IMR-90 (cell line): ENCODE data around the gene TGFB1. TPM values are rescaled to one million over a fixed set of nuclear protein-coding genes. Genes with fewer than 3 reads are reported as not detected.
A peak's percentile ranks its signal among the peaks of the same experiment; 100 is the strongest.

ENCODE experiments used
- ATAC-seq: fragments of 200-7000 bp; cut with Tn5 transposase; 2 replicates; pipeline ENCODE4 v1.9.1; 2020; ENCODE audit warnings: low read depth, mild to moderate bottlenecking, moderate library complexity
- BruUV-seq: library from RNA; stranded (reverse); fragments of 400-500 nt; replicated peaks from 2 replicates; lab custom pipeline; 2021; lab: Mats Ljungman, UMichigan
- CTCF ChIA-PET: fragments of 300-600 bp; formaldehyde crosslinking; extraction: SDS; loops from one replicate; lab custom pipeline; 2021; ENCODE audit warnings: antibody characterized with exemption; lab: Yijun Ruan, JAX
- POLR2A ChIA-PET: fragments of 300-600 bp; sonication (Branson Sonifier 250); formaldehyde crosslinking; loops from one replicate; lab custom pipeline; 2022; ENCODE audit warnings: antibody characterized with exemption; ENCODE audit not compliant: unreplicated experiment; lab: Charles Lee
- DNase-seq: peaks from one replicate; pipeline ENCODE4 v3.0.0; 2013
- H2AFZ ChIP-seq: replicated peaks from 2 replicates; pipeline ENCODE3; 2013; ENCODE audit warnings: low read length, mild to moderate bottlenecking; ENCODE audit not compliant: poor library complexity
- H2AK5ac ChIP-seq: 2 replicates; pipeline ENCODE4 v1.6.1; 2013; ENCODE audit warnings: low read depth, low read length, inconsistent platforms
- H2AK9ac ChIP-seq: replicated peaks from 2 replicates; pipeline ENCODE3; 2013; ENCODE audit warnings: mild to moderate bottlenecking, low read depth, low read length, moderate library complexity; ENCODE audit not compliant: poor library complexity
- H2BK120ac ChIP-seq: 2 replicates; pipeline ENCODE4 v1.6.1; 2013; ENCODE audit warnings: low read depth, low read length, inconsistent platforms
- H2BK15ac ChIP-seq: 3 replicates; pipeline ENCODE4 v1.6.1; 2013; ENCODE audit warnings: low read depth, low read length, inconsistent platforms
- H2BK20ac ChIP-seq: 2 replicates; pipeline ENCODE4 v1.6.1; 2013; ENCODE audit warnings: low read depth, mild to moderate bottlenecking, inconsistent platforms, low read length, moderate library complexity
- H2BK5ac ChIP-seq: 2 replicates; pipeline ENCODE4 v1.6.1; 2013; ENCODE audit warnings: mild to moderate bottlenecking, low read depth, low read length, inconsistent platforms; ENCODE audit not compliant: poor library complexity, severe bottlenecking
- H3K14ac ChIP-seq: replicated peaks from 2 replicates; pipeline ENCODE4 v1.6.1; 2013; ENCODE audit warnings: low read depth, low read length, inconsistent platforms
- H3K18ac ChIP-seq: 2 replicates; pipeline ENCODE4 v1.6.1; 2013; ENCODE audit warnings: low read depth, low read length, control low read depth
- H3K23ac ChIP-seq: 2 replicates; pipeline ENCODE4 v1.6.1; 2013; ENCODE audit warnings: low read depth, low read length, inconsistent platforms
- H3K27ac ChIP-seq: 2 replicates; pipeline ENCODE4 v1.5.1; 2013; ENCODE audit warnings: mild to moderate bottlenecking, control low read depth, low read length; ENCODE audit not compliant: insufficient read depth
- H3K27me3 ChIP-seq: 2 replicates; pipeline ENCODE4 v1.6.1; 2013; ENCODE audit warnings: low read length; ENCODE audit not compliant: control insufficient read depth, insufficient read depth
- H3K36me3 ChIP-seq: 2 replicates; pipeline ENCODE4 v1.6.1; 2013; ENCODE audit warnings: low read length, mixed read lengths; ENCODE audit not compliant: control insufficient read depth, insufficient read depth
- H3K4ac ChIP-seq: 2 replicates; pipeline ENCODE4 v1.6.1; 2013; ENCODE audit warnings: low read depth, low read length, inconsistent platforms
- H3K4me1 ChIP-seq: 2 replicates; pipeline ENCODE4 v1.6.1; 2013; ENCODE audit warnings: low read length, mixed read lengths; ENCODE audit not compliant: control insufficient read depth, insufficient read depth
- H3K4me2 ChIP-seq: 2 replicates; pipeline ENCODE4 v1.6.1; 2013; ENCODE audit warnings: low read depth, mild to moderate bottlenecking, control low read depth, low read length, moderate library complexity
- H3K4me3 ChIP-seq: 2 replicates; pipeline ENCODE4 v1.5.1; 2013; ENCODE audit warnings: low read depth, mild to moderate bottlenecking, control low read depth, low read length, moderate library complexity; ENCODE audit not compliant: insufficient read depth
- H3K56ac ChIP-seq: 2 replicates; pipeline ENCODE4 v1.6.1; 2013; ENCODE audit warnings: low read length, inconsistent platforms; ENCODE audit not compliant: insufficient read depth; ENCODE audit errors: extremely low read depth
- H3K79me1 ChIP-seq, 2 experiments: 2 replicates each; pipeline ENCODE4 v1.6.1; 2013; ENCODE audit warnings: low read length in 2 of 2, inconsistent platforms in 1 of 2, low read depth in 1 of 2
- H3K9ac ChIP-seq: 2 replicates; pipeline ENCODE4 v1.6.1; 2013; ENCODE audit warnings: low read depth, low read length, control low read depth
- H3K9me1 ChIP-seq: 2 replicates; pipeline ENCODE4 v1.6.1; 2013; ENCODE audit warnings: low read length, inconsistent platforms; ENCODE audit not compliant: insufficient read depth
- H3K9me3 ChIP-seq: 2 replicates; pipeline ENCODE4 v1.6.1; 2013; ENCODE audit warnings: low read length; ENCODE audit not compliant: control insufficient read depth, insufficient read depth
- H4K20me1 ChIP-seq: 2 replicates; pipeline ENCODE4 v1.6.1; 2013; ENCODE audit warnings: low read length, inconsistent platforms; ENCODE audit not compliant: insufficient read depth
- H4K5ac ChIP-seq: 2 replicates; pipeline ENCODE4 v1.6.1; 2013; ENCODE audit warnings: mild to moderate bottlenecking, low read depth, low read length, control low read depth
- H4K8ac ChIP-seq, 2 experiments: 2 replicates each; pipeline ENCODE4 v1.6.1; 2013; ENCODE audit warnings: low read depth in 2 of 2, low read length in 2 of 2, control low read depth in 1 of 2, inconsistent platforms in 1 of 2
- H4K91ac ChIP-seq: 2 replicates; pipeline ENCODE4 v1.6.1; 2013; ENCODE audit warnings: low read depth, low read length, inconsistent platforms; ENCODE audit not compliant: insufficient read depth
- BHLHE40 ChIP-seq: fragments of 150-350 bp; IDR thresholded peaks from 2 replicates; pipeline ENCODE4 v1.6.1; 2016; ENCODE audit warnings: mild to moderate bottlenecking, low read depth, low read length
- CHD1 ChIP-seq: IDR thresholded peaks from 2 replicates; pipeline ENCODE4 v1.6.1; 2012; ENCODE audit warnings: low read depth, low read length, improper control_type of control experiment
- CTCF ChIP-seq: conservative IDR thresholded peaks from 2 replicates; pipeline ENCODE4 v1.5.1; 2012; ENCODE audit warnings: mild to moderate bottlenecking, low read depth, low read length, improper control_type of control experiment
- ELK1 ChIP-seq: fragments of 150-350 bp; IDR thresholded peaks from 2 replicates; pipeline ENCODE4 v1.6.1; 2016; ENCODE audit warnings: low read depth, mild to moderate bottlenecking, low read length, moderate library complexity, borderline replicate concordance
- FOS ChIP-seq: fragments of 150-350 bp; IDR thresholded peaks from 2 replicates; pipeline ENCODE4 v1.6.1; 2016; ENCODE audit warnings: low read depth, low read length
- MAFK ChIP-seq: IDR thresholded peaks from 2 replicates; pipeline ENCODE4 v1.6.1; 2012; ENCODE audit warnings: low read depth, low read length, improper control_type of control experiment
- MAZ ChIP-seq: IDR thresholded peaks from 2 replicates; pipeline ENCODE4 v1.6.1; 2012; ENCODE audit warnings: low read depth, mild to moderate bottlenecking, low read length, improper control_type of control experiment, moderate library complexity, borderline replicate concordance
- MXI1 ChIP-seq: IDR thresholded peaks from 2 replicates; pipeline ENCODE4 v1.6.1; 2012; ENCODE audit warnings: low read depth, mild to moderate bottlenecking, low read length, moderate library complexity, borderline replicate concordance
- NFE2L2 ChIP-seq: fragments of 150-350 bp; IDR thresholded peaks from 2 replicates; pipeline ENCODE4 v1.6.1; 2016; ENCODE audit warnings: low read depth, mild to moderate bottlenecking, low read length
- POLR2A ChIP-seq: IDR thresholded peaks from 2 replicates; pipeline ENCODE4 v1.6.1; 2012; ENCODE audit warnings: mild to moderate bottlenecking, low read depth, low read length
- RAD21 ChIP-seq: IDR thresholded peaks from 2 replicates; pipeline ENCODE4 v1.6.1; 2012; ENCODE audit warnings: low read length, improper control_type of control experiment
- USF2 ChIP-seq: fragments of 150-350 bp; IDR thresholded peaks from 2 replicates; pipeline ENCODE4 v1.6.1; 2017; ENCODE audit warnings: mild to moderate bottlenecking, antibody characterized with exemption, low read length, low read depth
- WGBS, 2 experiments: methylation state at CpG; one replicate each; pipeline versions ENCODE4 v1.1.5 to v1.1.7; 2013; ENCODE audit warnings: missing lambda C conversion rate in 2 of 2; ENCODE audit not compliant: insufficient read length in 1 of 2; ENCODE audit errors: extremely low coverage in 2 of 2; 5-methylcytosine and 5-hydroxymethylcytosine counted together
- dilution Hi-C: fragments of 300-500 bp; cut with HindIII; formaldehyde crosslinking; loops from one replicate; pipeline ENCODE4 v1.14.3; 2018; ENCODE audit warnings: low sequenced_read_pairs; ENCODE audit not compliant: unreplicated experiment
- in situ Hi-C: fragments of 300-500 bp; cut with MboI; formaldehyde crosslinking; loops from 3 replicates; pipeline ENCODE4 v1.14.3; 2019; ENCODE audit warnings: low sequenced_read_pairs, inconsistent platforms, mixed read lengths
- intact Hi-C: fragments of 100-400 bp; cut with micrococcal nuclease; formaldehyde crosslinking; loops from 2 replicates; pipeline ENCODE4 v1.10.0; 2022
- polyA plus RNA-seq, 3 experiments: library from polyadenylated mRNA; depleted of rRNA; stranded (reverse); fragments of >200 nt; gene quantifications; 2 replicates each; pipeline ENCODE4 v1.2.3, GENCODE V29; 2012; ENCODE audit warnings: low replicate concordance in 1 of 3
- total RNA-seq: library from RNA; depleted of rRNA; stranded (reverse); fragments of >200 nt; gene quantifications from 2 replicates; pipeline ENCODE4 v1.2.3, GENCODE V29; 2012

The TGFB1 gene
- total and polyA plus RNA-seq, 2 of the 4 experiments (the other 2 are of a cell fraction): 3.2 to 26.7 TPM

GRCh38 chr19:41297628-41298347 is 55.9 kb downstream of the TGFB1 start:
- POLR2A ChIA-PET: no interaction called here

More at GRCh38 chr19:41297628-41298347, 55.9 kb downstream of the TGFB1 start:
- no peak overlapping the region for H3K56ac ChIP-seq
- no peak overlapping the region; the same call in 1 of the 2 replicates for H3K4me2 ChIP-seq
- ATAC-seq: no peak
- no TSS peak for BruUV-seq
- dilution Hi-C loops: no loop called here
- H2BK15ac ChIP-seq: no peak overlapping the region
- H4K91ac ChIP-seq: no peak overlapping the region
- CTCF ChIA-PET: interaction anchor here (1.0 to 1.5 kb wide), 2 partner anchors 10 to 11 kb away, joined by 3 to 4 read pairs; no protein-coding TSS in a partner anchor
- no peaks in the 10 kb centered on the region for H3K9me3 ChIP-seq
- H3K9ac ChIP-seq: no peak overlapping the region
- H2BK120ac ChIP-seq: no peak overlapping the region
- no peak overlapping the region for H3K27ac ChIP-seq
- H4K5ac ChIP-seq: no peak overlapping the region
- in situ Hi-C loops: no loop called here
- H3K18ac ChIP-seq: no peak overlapping the region
- no peak for TF ChIP-seq MAFK
- no peak for TF ChIP-seq FOS
- no peak for TF ChIP-seq CTCF
- TF ChIP-seq MAZ: no peak
- TF ChIP-seq MXI1: no peak
- TF ChIP-seq BHLHE40: no peak
- TF ChIP-seq POLR2A: no peak
- no peak for TF ChIP-seq CHD1
- TF ChIP-seq USF2: no peak
- no peak for TF ChIP-seq RAD21
- no peak for TF ChIP-seq ELK1
- TF ChIP-seq NFE2L2: no peak
- no peak for DNase-seq
- H3K4me3 ChIP-seq: no peak overlapping the region
- H2BK20ac ChIP-seq: no peak overlapping the region
- no peak overlapping the region for H4K8ac ChIP-seq
- WGBS, 2 experiments: no CpG with 5 or more reads among the region's 7 CpGs
- no peaks in the 10 kb centered on the region for H3K27me3 ChIP-seq
- peaks cover 80% of the 10 kb centered on the region for H3K36me3 ChIP-seq
- no peak overlapping the region for H2AK9ac ChIP-seq
- H2AK5ac ChIP-seq: no peak overlapping the region
- peak overlapping the region; percentile 10; the same call in 1 of the 2 replicates for H3K14ac ChIP-seq
- H4K20me1 ChIP-seq: peaks cover 59% of the 10 kb centered on the region
- intact Hi-C loops: no loop called here
- peaks cover 25% of the 10 kb centered on the region for H3K9me1 ChIP-seq
- H2AFZ ChIP-seq: no peak overlapping the region
- H2BK5ac ChIP-seq: no peak overlapping the region
- H3K23ac ChIP-seq: peak overlapping the region; percentile 40; the same call in 1 of the 2 replicates
- no peak overlapping the region for H3K4ac ChIP-seq
- peaks cover 57 to 77% of the 10 kb centered on the region in 2 experiments for H3K79me1 ChIP-seq
- H3K4me1 ChIP-seq: peaks cover 24% of the 10 kb centered on the region
